HepG2 (cell line): ENCODE results near the gene PSPH. TPM values are rescaled to one million over a fixed set of nuclear protein-coding genes. Genes with fewer than 3 reads are reported as not detected.

Source experiments
- ATF1 ChIP-seq: IDR thresholded peaks from 2 replicates; pipeline ENCODE4 v1.6.1; 2016; ENCODE audit warnings: mild to moderate bottlenecking, control low read depth
- ATF5 ChIP-seq: sonication (generic); formaldehyde crosslinking; IDR thresholded peaks from 2 replicates; pipeline ENCODE4 v1.4.0; 2020; ENCODE audit warnings: mild to moderate bottlenecking, low read depth, missing genetic modification reagents
- CHCHD3 ChIP-seq: sonication (generic); formaldehyde crosslinking; IDR thresholded peaks from 2 replicates; pipeline ENCODE4 v1.8.0; 2022; ENCODE audit warnings: mild to moderate bottlenecking, missing genetic modification reagents, moderate library complexity
- E2F5 ChIP-seq: sonication (generic); formaldehyde crosslinking; conservative IDR thresholded peaks from 2 replicates; pipeline ENCODE4 v1.4.0; 2020; ENCODE audit warnings: missing genetic modification reagents
- ISX ChIP-seq: sonication (generic); formaldehyde crosslinking; conservative IDR thresholded peaks from 2 replicates; pipeline ENCODE4 v1.5.0; 2020; ENCODE audit warnings: missing genetic modification reagents
- PAX8 ChIP-seq: sonication (generic); formaldehyde crosslinking; IDR thresholded peaks from 2 replicates; pipeline ENCODE4 v1.8.0; 2022; ENCODE audit warnings: mild to moderate bottlenecking, missing genetic modification reagents, borderline replicate concordance
- PREB ChIP-seq: sonication (generic); formaldehyde crosslinking; IDR thresholded peaks from 2 replicates; pipeline ENCODE4 v1.4.0; 2020; ENCODE audit warnings: missing genetic modification reagents
- RARG ChIP-seq: sonication (generic); formaldehyde crosslinking; IDR thresholded peaks from 2 replicates; pipeline ENCODE4 v1.4.0; 2020; ENCODE audit warnings: low read depth, mild to moderate bottlenecking, missing genetic modification reagents
- RXRB ChIP-seq: IDR thresholded peaks from 2 replicates; pipeline ENCODE4 v1.6.1; 2016; ENCODE audit warnings: borderline replicate concordance, missing genetic modification reagents, missing compliant biosample characterization
- SCMH1 ChIP-seq: sonication (generic); formaldehyde crosslinking; IDR thresholded peaks from 2 replicates; pipeline ENCODE4 v1.9.0; 2021; ENCODE audit warnings: missing genetic modification reagents, mild to moderate bottlenecking, borderline replicate concordance
- SETDB1 ChIP-seq: sonication (generic); formaldehyde crosslinking; IDR thresholded peaks from 2 replicates; pipeline ENCODE4 v1.5.1; 2020; ENCODE audit warnings: missing genetic modification reagents, mild to moderate bottlenecking, borderline replicate concordance
- TBX2 ChIP-seq: sonication (generic); formaldehyde crosslinking; IDR thresholded peaks from 2 replicates; pipeline ENCODE4 v1.5.0; 2020; ENCODE audit warnings: missing genetic modification reagents, mild to moderate bottlenecking, borderline replicate concordance
- U2AF1 ChIP-seq: fragments of 200-400 bp; formaldehyde crosslinking; optimal IDR thresholded peaks from 2 replicates; pipeline ENCODE3; 2017; ENCODE audit warnings: mild to moderate bottlenecking, low read depth, low read length
- ZBTB44 ChIP-seq: sonication (generic); formaldehyde crosslinking; IDR thresholded peaks from 2 replicates; pipeline ENCODE4 v1.4.0; 2020; ENCODE audit warnings: missing genetic modification reagents
- ZNF138 ChIP-seq: sonication (generic); formaldehyde crosslinking; IDR thresholded peaks from 2 replicates; pipeline ENCODE4 v1.5.0; 2020; ENCODE audit warnings: mild to moderate bottlenecking, low read depth, missing genetic modification reagents
- ZNF205 ChIP-seq: IDR thresholded peaks from 2 replicates; pipeline ENCODE4 v1.6.1; 2018; ENCODE audit warnings: missing biosample characterization, missing genetic modification reagents
- ZNF251 ChIP-seq: sonication (generic); formaldehyde crosslinking; IDR thresholded peaks from 2 replicates; pipeline ENCODE4 v1.9.0; 2021; ENCODE audit warnings: mild to moderate bottlenecking, missing genetic modification reagents
- ZNF354B ChIP-seq: sonication (generic); formaldehyde crosslinking; IDR thresholded peaks from 2 replicates; pipeline ENCODE4 v1.8.0; 2022; ENCODE audit warnings: mild to moderate bottlenecking, missing genetic modification reagents
- ZNF530 ChIP-seq: sonication (generic); formaldehyde crosslinking; IDR thresholded peaks from 2 replicates; pipeline ENCODE4 v1.5.0; 2020; ENCODE audit warnings: low read depth, mild to moderate bottlenecking, missing genetic modification reagents
- ZNF546 ChIP-seq: sonication (generic); formaldehyde crosslinking; conservative IDR thresholded peaks from 2 replicates; pipeline ENCODE4 v1.8.1; 2023; ENCODE audit warnings: mild to moderate bottlenecking, missing genetic modification reagents
- ZNF674 ChIP-seq: sonication (generic); formaldehyde crosslinking; IDR thresholded peaks from 2 replicates; pipeline ENCODE4 v1.5.0; 2020; ENCODE audit warnings: low read depth, mild to moderate bottlenecking, missing genetic modification reagents
- ZNF691 ChIP-seq: sonication (generic); formaldehyde crosslinking; IDR thresholded peaks from 2 replicates; pipeline ENCODE4 v1.4.0; 2020; ENCODE audit warnings: missing genetic modification reagents, low read depth, mild to moderate bottlenecking, borderline replicate concordance
- ZNF790 ChIP-seq: sonication (generic); formaldehyde crosslinking; IDR thresholded peaks from 2 replicates; pipeline ENCODE4 v1.8.0; 2022; ENCODE audit warnings: missing genetic modification reagents, mild to moderate bottlenecking, borderline replicate concordance
- ZSCAN22 ChIP-seq: sonication (generic); formaldehyde crosslinking; IDR thresholded peaks from 2 replicates; pipeline ENCODE4 v1.4.0; 2020; ENCODE audit warnings: mild to moderate bottlenecking, missing genetic modification reagents
- polyA plus RNA-seq, 8 experiments: library from polyadenylated mRNA; depleted of rRNA in 3 of 8; stranded (reverse) in 7 of 8; unstranded in 1 of 8; fragments of >200 nt; fragmentation: Illumina TruSeq in 4 of 8; extraction: Trizol in 4 of 8; gene quantifications; 2 replicates each; pipeline versions ENCODE4 v1.2.1 to v1.2.3, GENCODE V29; 2011 to 2016; ENCODE audit warnings: low read depth in 4 of 8, missing spikeins in 1 of 8, mixed read lengths in 1 of 8; ENCODE audit not compliant: insufficient read depth in 1 of 8
- total RNA-seq, 5 experiments: library from RNA; depleted of rRNA; stranded (reverse); fragments of >200 nt; fragmentation: Illumina TruSeq; extraction: Trizol; gene quantifications; 2 replicates each; pipeline ENCODE4 v1.2.3, GENCODE V29; 2016; ENCODE audit warnings: low read depth in 1 of 5

PSPH gene
- total and polyA plus RNA-seq, 2 of the 13 experiments (the other 11 are each of a cell fraction or from before 2014, with no cell fraction given) = 85.5 to 124 TPM

GRCh38 chr7:56063882-56064625 is 12.8 kb upstream of the PSPH start, which contains the start of gene SUMF2 (continued):
- TF ChIP-seq ATF1 (CRISPR knock-in tag) (no peak), ZNF138 (CRISPR knock-in tag) (peak; percentile 86; the same call in 1 of the 2 replicates), ISX (CRISPR knock-in tag) (no peak), U2AF1 (no peak), TBX2 (CRISPR knock-in tag) (peak; percentile 85), ZNF790 (no peak), CHCHD3 (CRISPR knock-in tag) (no peak), ATF5 (CRISPR knock-in tag) (0 out of 2 replicates have a peak, but pooled peaks have one; percentile 61), PREB (CRISPR knock-in tag) (no peak), ZNF674 (CRISPR knock-in tag) (peak; percentile 72; the same call in 1 of the 2 replicates), ZSCAN22 (CRISPR knock-in tag) (no peak), ZNF691 (CRISPR knock-in tag) (peak; percentile 41; the same call in 1 of the 2 replicates), SETDB1 (no peak), ZBTB44 (CRISPR knock-in tag) (no peak), E2F5 (no peak), ZNF546 (CRISPR knock-in tag) (peak; percentile 51; the same call in 1 of the 2 replicates), RXRB (peak; percentile 77), SCMH1 (CRISPR knock-in tag) (no peak), ZNF205 (CRISPR knock-in tag) (no peak; the same call in 1 of the 2 replicates), ZNF530 (CRISPR knock-in tag) (no peak), RARG (no peak), ZNF354B (no peak), PAX8 (CRISPR knock-in tag) (no peak), ZNF251 (CRISPR knock-in tag) (no peak)
